HL-60 (cell line): Measurements from ENCODE around the gene NOTCH2.

Experiments
- DNase-seq, 2 experiments: peaks; one replicate each; pipeline ENCODE4 v3.0.0-alpha.2; 2010 to 2020; ENCODE audit warnings: low read depth in 1 of 2, low spot score in 1 of 2
- H3K27ac ChIP-seq: fragments of 250-450 bp; sonication (Bioruptor Pico); replicated peaks from 2 replicates; pipeline ENCODE4 v1.5.1; 2020; ENCODE audit warnings: mild to moderate bottlenecking, moderate library complexity
- H3K27me3 ChIP-seq: fragments of 250-450 bp; sonication (Bioruptor Pico); 2 replicates; pipeline ENCODE4 v1.5.1; 2021; ENCODE audit warnings: mild to moderate bottlenecking, moderate library complexity; ENCODE audit not compliant: insufficient read depth, poor library complexity, severe bottlenecking
- H3K4me3 ChIP-seq: replicated peaks from 2 replicates; pipeline ENCODE4 v1.5.1; 2011; ENCODE audit warnings: mild to moderate bottlenecking, control low read depth, low read length; ENCODE audit not compliant: insufficient read depth
- CTCF ChIP-seq: IDR thresholded peaks from one replicate; pipeline ENCODE4 v1.5.1; 2011; ENCODE audit warnings: low read length, control low read depth, inconsistent platforms; ENCODE audit not compliant: insufficient read depth
- GABPA ChIP-seq: IDR thresholded peaks from 2 replicates; pipeline ENCODE4 v1.6.1; 2012; ENCODE audit warnings: low read depth
- POLR2AphosphoS5 ChIP-seq: IDR thresholded peaks from 2 replicates; pipeline ENCODE4 v1.6.1; 2012; ENCODE audit warnings: low read depth
- REST ChIP-seq: IDR thresholded peaks from 2 replicates; pipeline ENCODE4 v1.6.1; 2012; ENCODE audit warnings: low read depth; ENCODE audit not compliant: insufficient replicate concordance
- SPI1 ChIP-seq: IDR thresholded peaks from 2 replicates; pipeline ENCODE4 v1.6.1; 2012; ENCODE audit warnings: low read depth, mild to moderate bottlenecking, borderline replicate concordance

NOTCH2 gene

GRCh38 chr1:119870917-119871596 is 198.4 kb downstream of the NOTCH2 start:
- peak; percentile 55 to 73 for DNase-seq
- no peaks in the 10 kb centered on the region for H3K27me3 ChIP-seq
- TF ChIP-seq CTCF (peak; percentile 98), POLR2AphosphoS5 (no peak), GABPA (no peak)
- H3K27ac ChIP-seq, result no peak overlapping the region
- peak overlapping the region; percentile 31 for H3K4me3 ChIP-seq

- Histone ChIP-seq H3K27me3 (no peaks in the 10 kb centered on the region), H3K4me3 (no peak overlapping the region), H3K27ac (no peak overlapping the region)
- TF ChIP-seq CTCF, result no peak
- no peak for TF ChIP-seq GABPA
- TF ChIP-seq SPI1, result no peak
- no peak for TF ChIP-seq POLR2AphosphoS5
- no peak for TF ChIP-seq REST
- DNase-seq, result no peak
Measured at GRCh38 chr1:119869995-119870394, 199.5 kb downstream of the NOTCH2 start.

- DNase-seq, result no peak
- no peak for TF ChIP-seq SPI1
- no peak for TF ChIP-seq REST
- TF ChIP-seq POLR2AphosphoS5, result no peak
- no peak for TF ChIP-seq GABPA
- no peak for TF ChIP-seq CTCF
- no peaks in the 10 kb centered on the region for H3K27me3 ChIP-seq
- no peak overlapping the region for H3K4me3 ChIP-seq
- no peak overlapping the region for H3K27ac ChIP-seq
Measured at GRCh38 chr1:119868176-119868575, 201.3 kb downstream of the NOTCH2 start.

GRCh38 chr1:119866451-119866850 is 203.0 kb downstream of the NOTCH2 start:
- no peak for TF ChIP-seq CTCF
- no peak for DNase-seq
- H3K27me3 ChIP-seq, result no peaks in the 10 kb centered on the region
- H3K4me3 ChIP-seq, result no peak overlapping the region
- H3K27ac ChIP-seq, result no peak overlapping the region
